Peyer's patch (tissue), 4 donors: Measurements from ENCODE around the gene CUL7.

ENCODE experiments used
- POLR2A ChIP-seq, 2 donors: fragments of 450-650 bp; IDR thresholded peaks; one replicate each; pipeline ENCODE4 v1.5.1; 2017; ENCODE audit warnings: antibody characterized with exemption in 2 of 2, mild to moderate bottlenecking in 2 of 2, moderate library complexity in 2 of 2
- TF ChIP-seq, protein P1 (sequence below), 6 experiments: fragments of 450-650 bp in 4 of 6; fragments of 200-600 bp in 2 of 6; sonication (generic) in 1 of 6; IDR thresholded peaks; one replicate each; pipeline ENCODE4 v1.5.1; 2017 to 2019; ENCODE audit warnings: antibody characterized with exemption in 6 of 6, mild to moderate bottlenecking in 3 of 6, moderate library complexity in 1 of 6

DNA sequence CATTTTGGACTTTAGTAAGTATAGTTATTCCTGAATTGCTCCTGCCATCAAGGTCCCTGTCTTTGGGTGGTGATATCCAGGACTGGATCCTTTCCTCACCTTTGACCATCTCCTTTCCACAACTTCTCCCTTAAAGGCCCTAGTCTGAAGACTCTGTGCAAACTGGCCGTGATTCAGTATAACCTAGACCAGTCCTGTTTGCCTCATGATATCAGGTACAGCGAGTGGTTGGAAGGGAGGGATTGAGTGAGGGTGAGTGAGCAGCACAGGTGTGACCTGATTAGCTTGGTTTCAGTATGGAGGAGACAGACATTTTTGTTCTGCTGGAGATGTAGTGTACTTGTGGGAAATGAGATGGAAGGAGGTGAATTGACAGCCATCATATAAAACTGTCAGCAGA lies 34.5 kb downstream of the CUL7 start:
- TF ChIP-seq POLR2A (IDR thresholded peaks at IDR 0.05) = no peak
- TF ChIP-seq, protein P1, sequence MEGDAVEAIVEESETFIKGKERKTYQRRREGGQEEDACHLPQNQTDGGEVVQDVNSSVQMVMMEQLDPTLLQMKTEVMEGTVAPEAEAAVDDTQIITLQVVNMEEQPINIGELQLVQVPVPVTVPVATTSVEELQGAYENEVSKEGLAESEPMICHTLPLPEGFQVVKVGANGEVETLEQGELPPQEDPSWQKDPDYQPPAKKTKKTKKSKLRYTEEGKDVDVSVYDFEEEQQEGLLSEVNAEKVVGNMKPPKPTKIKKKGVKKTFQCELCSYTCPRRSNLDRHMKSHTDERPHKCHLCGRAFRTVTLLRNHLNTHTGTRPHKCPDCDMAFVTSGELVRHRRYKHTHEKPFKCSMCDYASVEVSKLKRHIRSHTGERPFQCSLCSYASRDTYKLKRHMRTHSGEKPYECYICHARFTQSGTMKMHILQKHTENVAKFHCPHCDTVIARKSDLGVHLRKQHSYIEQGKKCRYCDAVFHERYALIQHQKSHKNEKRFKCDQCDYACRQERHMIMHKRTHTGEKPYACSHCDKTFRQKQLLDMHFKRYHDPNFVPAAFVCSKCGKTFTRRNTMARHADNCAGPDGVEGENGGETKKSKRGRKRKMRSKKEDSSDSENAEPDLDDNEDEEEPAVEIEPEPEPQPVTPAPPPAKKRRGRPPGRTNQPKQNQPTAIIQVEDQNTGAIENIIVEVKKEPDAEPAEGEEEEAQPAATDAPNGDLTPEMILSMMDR (IDR thresholded peaks at IDR 0.05) = no peak
